ENCODE data around the gene SMAP2.

DNA sequence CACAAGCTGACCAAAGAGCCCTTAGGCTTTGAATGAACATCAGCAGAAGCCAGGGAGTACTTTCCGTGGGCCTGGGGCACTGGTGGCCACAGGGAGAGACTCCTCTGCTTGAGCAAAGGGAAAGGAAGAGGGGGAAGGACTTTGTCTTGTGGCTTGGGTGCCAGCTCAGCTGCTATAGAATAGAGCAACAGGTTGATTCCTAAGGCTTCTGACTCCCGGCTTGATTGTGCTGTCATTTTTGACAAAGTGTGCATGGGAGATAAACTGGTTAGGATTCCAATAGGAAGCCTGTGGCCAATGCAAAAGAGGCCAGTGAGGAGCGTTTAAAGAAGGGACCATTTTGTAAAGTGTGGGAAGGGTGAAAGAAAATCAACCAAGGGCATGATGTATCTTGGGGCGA is 11.9 kb upstream of the SMAP2 start:
- TF ChIP-seq EZH2 (IDR thresholded peaks at IDR 0.05) (no peak), POLR2AphosphoS5 (IDR thresholded peaks at IDR 0.05; ENCODE audit: borderline replicate concordance, low read depth, low read length) (no peak)
